Measurements from ENCODE around the gene CLSTN2. TPM values are rescaled to one million over a fixed set of nuclear protein-coding genes. Genes with fewer than 3 reads are reported as not detected.
"Not testable (repeated sequence)": the region's sequence is repeated elsewhere in the genome, so short reads cannot be mapped to it uniquely, and the experiment has no call there.

Gene CLSTN2
- total RNA-seq, 1 donor, result not detected

DNA sequence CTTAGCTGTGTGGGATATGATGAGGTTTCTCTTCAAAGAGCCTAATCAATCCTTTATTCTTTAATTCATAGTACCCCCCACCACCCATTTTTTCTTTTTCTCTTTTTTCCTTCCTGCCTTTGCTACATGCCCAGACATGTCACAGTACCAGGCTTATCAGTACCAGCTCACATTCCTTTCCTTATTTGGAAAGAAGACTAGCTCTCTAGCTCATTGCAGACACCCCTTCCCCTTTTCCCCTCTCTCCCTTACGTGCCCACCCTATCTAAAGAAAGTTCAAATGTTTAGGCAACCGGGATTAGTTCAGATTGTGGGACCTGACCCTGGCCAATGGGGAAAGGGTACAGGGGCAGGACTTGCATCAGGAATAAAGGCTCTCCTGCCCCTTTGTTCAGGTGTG, 488.6 kb downstream of the CLSTN2 start:
- H3K27me3 ChIP-seq (ENCODE audit: insufficient read depth, low read length); H3K9me3 ChIP-seq (ENCODE audit: low read depth, low read length); H3K4me3 ChIP-seq (ENCODE audit: low read length); H3K4me1 ChIP-seq (ENCODE audit: insufficient read depth, low read length): not testable (repeated sequence)

GRCh38 chr3:140424211-140424610, 489.2 kb downstream of the CLSTN2 start:
- Histone ChIP-seq H3K9me3 (ENCODE audit: low read depth, low read length) (no peaks in the 10 kb centered on the region), H3K4me3 (ENCODE audit: low read length) (no peak overlapping the region), H3K27me3 (ENCODE audit: insufficient read depth, low read length) (no peaks in the 10 kb centered on the region), H3K4me1 (ENCODE audit: insufficient read depth, low read length) (no peaks in the 10 kb centered on the region)

DNA sequence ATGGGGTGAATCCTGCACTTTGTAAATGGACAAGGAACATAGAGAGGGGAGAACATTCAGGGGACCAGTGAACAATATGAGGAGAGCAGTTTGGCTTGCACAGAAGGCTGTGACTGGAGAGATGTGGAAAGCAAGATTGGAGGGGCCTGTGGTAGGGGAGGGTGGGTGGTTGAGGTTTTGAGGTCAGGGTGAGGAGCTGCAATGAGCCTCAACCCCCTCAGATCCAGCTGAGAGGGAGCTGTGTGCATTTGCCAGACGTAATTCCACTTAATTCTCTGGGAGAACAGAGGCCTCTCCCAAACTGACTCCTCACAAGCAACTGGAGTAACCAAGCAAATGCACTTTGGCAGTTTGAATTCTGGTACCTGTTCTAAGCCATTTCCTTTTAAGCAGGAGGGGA, 489.7 kb downstream of the CLSTN2 start:
- Histone ChIP-seq H3K9me3 (ENCODE audit: low read depth, low read length) (no peaks in the 10 kb centered on the region), H3K4me3 (ENCODE audit: low read length) (no peak overlapping the region), H3K27me3 (ENCODE audit: insufficient read depth, low read length) (no peaks in the 10 kb centered on the region), H3K4me1 (ENCODE audit: insufficient read depth, low read length) (no peaks in the 10 kb centered on the region)

- H3K9me3 ChIP-seq (ENCODE audit: low read depth, low read length), result no peaks in the 10 kb centered on the region
- no peaks in the 10 kb centered on the region for H3K4me1 ChIP-seq (ENCODE audit: insufficient read depth, low read length)
- no peaks in the 10 kb centered on the region for H3K27me3 ChIP-seq (ENCODE audit: insufficient read depth, low read length)
- no peak overlapping the region for H3K4me3 ChIP-seq (ENCODE audit: low read length)
Observed at GRCh38 chr3:140427786-140428185, 492.8 kb downstream of the CLSTN2 start.

GRCh38 chr3:140428380-140428779, 493.4 kb downstream of the CLSTN2 start:
- H3K27me3 ChIP-seq (ENCODE audit: insufficient read depth, low read length), result no peaks in the 10 kb centered on the region
- H3K4me1 ChIP-seq (ENCODE audit: insufficient read depth, low read length), result no peaks in the 10 kb centered on the region
- no peak overlapping the region for H3K4me3 ChIP-seq (ENCODE audit: low read length)
- H3K9me3 ChIP-seq (ENCODE audit: low read depth, low read length), result no peaks in the 10 kb centered on the region

DNA sequence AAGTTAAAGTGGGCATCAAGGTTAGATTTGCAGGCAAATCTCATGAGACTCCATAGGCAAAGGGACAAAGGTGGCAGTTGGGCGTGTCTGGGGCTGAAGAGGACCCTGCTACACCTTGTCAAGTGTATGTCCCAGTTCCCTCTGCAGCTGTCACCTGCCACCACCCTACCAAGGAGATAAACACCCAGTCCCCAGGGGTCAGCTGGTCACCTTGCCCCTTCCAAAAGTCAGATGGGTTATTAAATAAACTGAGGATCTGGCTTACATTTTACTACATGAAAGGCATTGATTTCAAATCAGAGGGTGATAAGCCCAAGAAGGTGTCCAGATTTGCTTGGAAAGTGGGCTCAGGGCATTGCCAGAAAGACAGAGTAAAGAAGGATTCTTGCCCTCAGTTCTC, 494.8 kb downstream of the CLSTN2 start:
- Histone ChIP-seq H3K4me1 (ENCODE audit: insufficient read depth, low read length) (no peaks in the 10 kb centered on the region), H3K9me3 (ENCODE audit: low read depth, low read length) (no peaks in the 10 kb centered on the region), H3K4me3 (ENCODE audit: low read length) (no peak overlapping the region), H3K27me3 (ENCODE audit: insufficient read depth, low read length) (no peaks in the 10 kb centered on the region)

DNA sequence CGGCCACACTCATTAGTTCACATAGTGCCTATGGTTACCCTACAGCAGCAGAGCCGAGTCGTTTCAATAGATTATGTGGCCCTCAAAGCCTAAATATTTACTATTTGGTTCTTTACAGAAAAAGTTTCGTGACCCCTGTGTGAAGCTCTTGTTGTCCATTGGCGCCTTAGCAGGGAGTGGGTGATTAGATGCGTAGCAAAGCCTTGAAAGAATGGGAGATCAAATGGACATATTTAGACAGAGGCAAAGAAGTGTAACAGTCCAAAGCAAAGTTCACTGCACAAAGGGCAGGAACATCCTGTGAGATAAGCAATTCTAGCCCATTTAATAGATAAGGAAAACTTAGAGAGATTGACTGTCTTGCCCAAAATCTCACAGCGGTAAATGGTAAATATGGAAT, 495.5 kb downstream of the CLSTN2 start:
- H3K4me1 ChIP-seq (ENCODE audit: insufficient read depth, low read length), result no peaks in the 10 kb centered on the region
- H3K27me3 ChIP-seq (ENCODE audit: insufficient read depth, low read length), result no peaks in the 10 kb centered on the region
- H3K4me3 ChIP-seq (ENCODE audit: low read length), result no peak overlapping the region
- H3K9me3 ChIP-seq (ENCODE audit: low read depth, low read length), result no peaks in the 10 kb centered on the region

- no peaks in the 10 kb centered on the region for H3K4me1 ChIP-seq (ENCODE audit: insufficient read depth, low read length)
- no peak overlapping the region for H3K4me3 ChIP-seq (ENCODE audit: low read length)
- H3K9me3 ChIP-seq (ENCODE audit: low read depth, low read length), result no peaks in the 10 kb centered on the region
- H3K27me3 ChIP-seq (ENCODE audit: insufficient read depth, low read length), result no peaks in the 10 kb centered on the region
Observed at GRCh38 chr3:140432229-140432669, 497.3 kb downstream of the CLSTN2 start.

DNA sequence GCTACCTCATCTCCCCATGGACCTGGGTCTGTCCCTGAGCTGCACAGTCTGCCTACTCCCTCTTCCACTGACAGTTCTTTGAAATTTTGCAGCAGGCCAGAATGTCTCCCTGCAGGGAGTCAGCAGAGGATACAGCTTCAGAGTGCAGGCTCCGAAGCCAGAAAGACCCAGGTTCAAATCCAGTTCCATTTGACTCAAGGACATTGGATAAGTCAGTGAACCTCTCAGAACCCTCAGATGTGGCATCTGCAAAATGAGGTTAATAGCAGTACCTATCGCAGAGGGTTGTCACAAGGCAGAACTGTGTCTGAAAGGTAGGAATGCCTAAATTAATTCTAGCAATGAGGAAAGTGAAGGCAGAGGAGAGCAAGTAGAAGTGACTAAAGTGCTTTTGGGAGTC, 498.4 kb downstream of the CLSTN2 start:
- no peaks in the 10 kb centered on the region for H3K4me1 ChIP-seq (ENCODE audit: insufficient read depth, low read length)
- no peaks in the 10 kb centered on the region for H3K9me3 ChIP-seq (ENCODE audit: low read depth, low read length)
- H3K4me3 ChIP-seq (ENCODE audit: low read length), result no peak overlapping the region
- no peaks in the 10 kb centered on the region for H3K27me3 ChIP-seq (ENCODE audit: insufficient read depth, low read length)

DNA sequence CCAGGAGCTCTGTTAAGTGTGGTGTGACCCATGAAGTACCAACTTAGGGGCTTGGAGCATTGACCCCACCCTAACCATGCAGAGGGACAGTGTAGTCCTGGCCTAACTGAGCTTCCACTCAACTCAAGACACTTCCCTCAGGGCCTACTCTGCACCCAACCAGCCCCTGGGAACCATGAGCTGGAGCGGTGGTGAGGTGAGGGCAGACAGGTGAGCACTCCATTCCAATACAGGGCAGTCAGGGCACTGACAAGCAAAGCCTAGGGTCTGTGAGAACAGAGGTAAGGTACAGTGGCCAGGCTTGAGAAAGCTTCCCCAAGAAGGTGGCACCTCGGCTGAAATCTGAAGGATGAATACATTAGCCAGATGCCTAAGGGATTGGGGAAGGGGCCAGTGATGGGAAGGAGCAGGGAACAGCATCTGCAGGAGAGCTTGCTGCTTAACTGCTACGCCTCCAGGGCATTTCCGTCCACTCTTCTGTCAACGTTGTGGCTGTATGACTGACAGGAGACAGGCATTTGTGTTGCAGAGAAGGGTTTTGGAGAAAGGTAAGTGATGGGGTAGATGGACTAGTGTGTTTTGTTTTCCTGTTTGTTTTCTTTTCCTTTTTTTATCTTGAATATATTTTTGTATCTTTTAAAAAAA, 499.4 kb downstream of the CLSTN2 start:
- H3K27me3 ChIP-seq (ENCODE audit: insufficient read depth, low read length), result no peaks in the 10 kb centered on the region
- H3K4me3 ChIP-seq (ENCODE audit: low read length), result no peak overlapping the region
- H3K4me1 ChIP-seq (ENCODE audit: insufficient read depth, low read length), result no peaks in the 10 kb centered on the region
- H3K9me3 ChIP-seq (ENCODE audit: low read depth, low read length), result no peaks in the 10 kb centered on the region

DNA sequence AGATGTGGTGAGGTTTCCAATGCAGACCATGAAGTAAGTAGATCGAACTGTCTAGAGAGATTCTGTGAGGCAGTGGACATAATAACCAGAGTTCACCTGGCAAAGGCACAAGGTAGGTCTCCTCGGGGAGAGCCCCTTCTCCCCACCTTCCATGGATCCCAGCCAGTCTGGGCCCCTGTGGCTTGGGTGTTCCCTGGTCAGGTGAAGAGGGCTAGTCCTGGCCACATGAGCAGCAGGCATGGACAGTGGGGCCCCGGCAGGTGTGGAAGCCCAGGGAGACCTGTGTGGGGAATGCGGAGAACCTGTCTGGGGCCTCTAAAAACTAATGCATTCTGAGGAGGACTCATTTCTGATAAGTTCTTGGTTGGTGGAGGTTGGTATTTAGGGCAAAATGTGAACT, 501.4 kb downstream of the CLSTN2 start:
- Histone ChIP-seq H3K4me3 (ENCODE audit: low read length) (no peak overlapping the region), H3K9me3 (ENCODE audit: low read depth, low read length) (no peaks in the 10 kb centered on the region), H3K4me1 (ENCODE audit: insufficient read depth, low read length) (no peaks in the 10 kb centered on the region)

GRCh38 chr3:140438736-140439470, 503.9 kb downstream of the CLSTN2 start:
- H3K27me3 ChIP-seq (ENCODE audit: insufficient read depth, low read length), result no peaks in the 10 kb centered on the region
- H3K4me1 ChIP-seq (ENCODE audit: insufficient read depth, low read length), result no peaks in the 10 kb centered on the region
- H3K4me3 ChIP-seq (ENCODE audit: low read length), result no peak overlapping the region
- no peaks in the 10 kb centered on the region for H3K9me3 ChIP-seq (ENCODE audit: low read depth, low read length)

More for the DNA sequence above, 501.4 kb downstream of the CLSTN2 start:
- no peaks in the 10 kb centered on the region for H3K27me3 ChIP-seq (ENCODE audit: insufficient read depth, low read length)

DNA sequence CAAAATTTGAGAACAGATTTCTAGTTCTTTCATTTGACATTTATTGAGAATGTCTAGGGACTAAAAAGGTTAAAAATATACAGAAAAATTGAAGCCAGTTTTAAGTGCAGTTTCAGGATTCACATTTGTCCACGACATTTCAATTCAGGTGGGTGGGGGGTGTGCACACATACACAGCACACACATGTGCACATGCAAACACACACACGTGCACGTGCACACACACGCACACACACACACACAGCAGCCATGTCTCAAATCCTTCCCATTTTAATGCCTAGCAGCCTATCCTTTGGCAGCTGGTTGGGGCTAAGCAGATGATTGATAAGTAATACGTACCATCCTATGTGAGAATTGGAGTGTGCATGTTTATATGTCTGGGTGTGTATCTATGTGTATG, 504.5 kb downstream of the CLSTN2 start:
- H3K4me3 ChIP-seq (ENCODE audit: low read length), result no peak overlapping the region
- no peaks in the 10 kb centered on the region for H3K27me3 ChIP-seq (ENCODE audit: insufficient read depth, low read length)
- no peaks in the 10 kb centered on the region for H3K9me3 ChIP-seq (ENCODE audit: low read depth, low read length)
- no peaks in the 10 kb centered on the region for H3K4me1 ChIP-seq (ENCODE audit: insufficient read depth, low read length)

GRCh38 chr3:140440446-140440845, 505.5 kb downstream of the CLSTN2 start:
- H3K27me3 ChIP-seq (ENCODE audit: insufficient read depth, low read length), result no peaks in the 10 kb centered on the region
- no peaks in the 10 kb centered on the region for H3K4me1 ChIP-seq (ENCODE audit: insufficient read depth, low read length)
- no peak overlapping the region for H3K4me3 ChIP-seq (ENCODE audit: low read length)
- H3K9me3 ChIP-seq (ENCODE audit: low read depth, low read length), result no peaks in the 10 kb centered on the region

GRCh38 chr3:140441006-140441405, 506.0 kb downstream of the CLSTN2 start:
- Histone ChIP-seq H3K9me3 (ENCODE audit: low read depth, low read length) (no peaks in the 10 kb centered on the region), H3K4me1 (ENCODE audit: insufficient read depth, low read length) (no peaks in the 10 kb centered on the region), H3K4me3 (ENCODE audit: low read length) (no peak overlapping the region), H3K27me3 (ENCODE audit: insufficient read depth, low read length) (no peaks in the 10 kb centered on the region)

GRCh38 chr3:140442621-140443020, 507.6 kb downstream of the CLSTN2 start:
- H3K9me3 ChIP-seq (ENCODE audit: low read depth, low read length), result no peaks in the 10 kb centered on the region
- no peak overlapping the region for H3K4me3 ChIP-seq (ENCODE audit: low read length)
- no peaks in the 10 kb centered on the region for H3K27me3 ChIP-seq (ENCODE audit: insufficient read depth, low read length)
- no peaks in the 10 kb centered on the region for H3K4me1 ChIP-seq (ENCODE audit: insufficient read depth, low read length)
